GM20000 (cell line): ENCODE data around the gene TPST1.

Experiments used
- DNase-seq: peaks from one replicate; pipeline ENCODE4 v3.0.0; 2012; ENCODE audit warnings: low spot score
- TF ChIP-seq, protein P1 (sequence below): IDR thresholded peaks from 2 replicates; pipeline ENCODE4 v1.5.1; 2012; ENCODE audit warnings: mild to moderate bottlenecking, control low read depth; ENCODE audit errors: extremely low read depth, missing control alignments

The TPST1 gene

DNA sequence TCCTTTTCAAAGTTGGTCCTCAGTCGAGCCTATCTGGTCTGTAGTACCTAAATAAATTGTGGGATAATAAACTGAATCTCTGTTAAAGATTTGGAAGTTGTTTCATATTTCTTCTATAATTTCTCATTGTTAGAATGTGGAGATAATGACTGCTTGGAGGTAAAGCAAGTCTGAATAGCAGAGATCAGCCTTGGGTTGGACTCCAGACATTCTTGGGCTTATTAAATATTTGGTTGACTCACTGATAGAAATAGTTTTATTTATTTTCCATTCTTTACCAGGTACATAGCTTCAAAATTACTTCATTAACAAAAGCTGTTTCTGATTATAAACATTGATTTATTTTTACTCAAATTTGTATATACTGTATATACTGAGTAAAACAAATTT, 34.3 kb downstream of the TPST1 start:
- TF ChIP-seq, protein P1, sequence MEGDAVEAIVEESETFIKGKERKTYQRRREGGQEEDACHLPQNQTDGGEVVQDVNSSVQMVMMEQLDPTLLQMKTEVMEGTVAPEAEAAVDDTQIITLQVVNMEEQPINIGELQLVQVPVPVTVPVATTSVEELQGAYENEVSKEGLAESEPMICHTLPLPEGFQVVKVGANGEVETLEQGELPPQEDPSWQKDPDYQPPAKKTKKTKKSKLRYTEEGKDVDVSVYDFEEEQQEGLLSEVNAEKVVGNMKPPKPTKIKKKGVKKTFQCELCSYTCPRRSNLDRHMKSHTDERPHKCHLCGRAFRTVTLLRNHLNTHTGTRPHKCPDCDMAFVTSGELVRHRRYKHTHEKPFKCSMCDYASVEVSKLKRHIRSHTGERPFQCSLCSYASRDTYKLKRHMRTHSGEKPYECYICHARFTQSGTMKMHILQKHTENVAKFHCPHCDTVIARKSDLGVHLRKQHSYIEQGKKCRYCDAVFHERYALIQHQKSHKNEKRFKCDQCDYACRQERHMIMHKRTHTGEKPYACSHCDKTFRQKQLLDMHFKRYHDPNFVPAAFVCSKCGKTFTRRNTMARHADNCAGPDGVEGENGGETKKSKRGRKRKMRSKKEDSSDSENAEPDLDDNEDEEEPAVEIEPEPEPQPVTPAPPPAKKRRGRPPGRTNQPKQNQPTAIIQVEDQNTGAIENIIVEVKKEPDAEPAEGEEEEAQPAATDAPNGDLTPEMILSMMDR, result no peak
- DNase-seq, result no peak

DNA sequence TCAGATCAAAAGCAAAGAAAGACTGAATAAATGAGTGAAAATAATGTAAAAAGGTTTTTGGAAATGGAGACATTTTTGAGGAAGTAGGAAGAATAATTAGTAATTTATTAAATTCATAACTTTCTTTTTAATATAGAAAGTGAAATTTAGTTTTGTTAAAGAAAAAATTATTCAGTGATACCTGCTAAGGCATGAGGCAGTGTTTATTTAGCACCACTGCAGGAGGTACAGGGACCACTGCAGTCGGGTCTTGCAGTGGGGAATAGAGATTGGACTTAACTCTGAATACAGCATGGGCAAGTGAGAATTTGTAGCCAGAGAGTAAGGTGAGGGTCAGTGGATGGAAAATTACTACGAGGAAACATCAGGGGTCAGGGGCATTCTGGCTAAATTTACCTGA, 39.9 kb downstream of the TPST1 start:
- DNase-seq, result no peak
- TF ChIP-seq, protein P1, result no peak

DNA sequence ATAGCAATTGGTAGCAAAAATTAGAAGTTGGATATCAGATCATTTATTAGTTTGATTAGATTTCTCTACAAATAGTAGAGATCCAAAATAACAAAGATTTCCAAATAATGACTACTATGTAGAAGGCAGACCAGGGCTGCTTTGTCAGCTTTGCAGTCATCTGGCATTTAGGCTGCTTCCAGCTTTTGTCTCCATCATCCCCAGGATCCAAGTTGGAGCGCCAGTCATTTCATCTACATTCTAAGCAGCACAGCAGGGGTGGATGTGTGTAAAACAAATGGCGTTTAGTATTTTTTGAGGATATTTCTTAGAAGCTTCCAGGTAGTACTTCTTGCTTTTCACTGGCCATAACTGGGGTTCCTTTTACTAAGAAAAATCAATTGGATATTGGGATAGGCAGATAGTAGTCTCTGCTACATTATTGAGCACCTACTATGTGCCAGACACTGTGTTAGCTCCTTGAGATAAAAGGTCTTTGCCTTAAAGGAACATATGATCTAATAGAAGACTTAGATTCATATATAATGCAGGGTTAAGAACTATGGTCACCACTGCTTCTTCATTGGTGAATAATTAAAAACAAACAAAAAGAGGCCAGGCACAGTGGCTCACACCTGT, 41.5 kb downstream of the TPST1 start:
- no peak for DNase-seq
- TF ChIP-seq, protein P1, result no peak

DNA sequence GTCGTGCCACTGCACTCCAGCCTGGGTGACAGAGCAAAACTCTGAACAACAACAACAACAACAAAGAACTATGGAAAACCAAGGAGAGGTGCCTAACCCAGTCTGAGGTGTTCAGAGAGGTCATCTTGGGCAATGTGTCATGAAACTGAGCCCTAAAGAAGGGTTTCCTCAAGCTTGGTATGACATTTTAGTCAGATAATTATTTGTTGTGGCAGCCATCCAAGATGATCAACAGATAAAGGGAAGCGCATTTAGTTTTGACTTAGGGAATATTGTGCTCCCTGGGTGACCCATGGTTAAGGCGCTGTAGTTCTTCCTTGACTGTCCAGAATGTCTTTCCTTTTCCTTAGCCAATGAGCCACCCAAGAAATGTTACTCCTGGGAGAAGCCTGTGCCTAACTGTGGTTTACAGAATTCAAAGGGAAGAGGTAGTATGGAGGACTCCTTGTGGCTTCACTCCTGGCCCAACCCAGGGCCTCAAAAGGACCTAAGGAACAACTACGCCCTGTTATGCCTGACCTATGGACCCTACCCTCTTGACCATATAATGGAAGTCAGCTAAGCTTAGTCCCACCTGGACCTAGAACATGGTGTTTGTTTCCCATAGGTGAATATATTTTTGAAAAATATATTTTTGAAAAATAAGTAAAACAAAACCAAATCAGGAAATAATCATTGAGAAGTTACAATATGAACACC, 42.4 kb downstream of the TPST1 start:
- no peak for DNase-seq
- TF ChIP-seq, protein P1, result no peak

DNA sequence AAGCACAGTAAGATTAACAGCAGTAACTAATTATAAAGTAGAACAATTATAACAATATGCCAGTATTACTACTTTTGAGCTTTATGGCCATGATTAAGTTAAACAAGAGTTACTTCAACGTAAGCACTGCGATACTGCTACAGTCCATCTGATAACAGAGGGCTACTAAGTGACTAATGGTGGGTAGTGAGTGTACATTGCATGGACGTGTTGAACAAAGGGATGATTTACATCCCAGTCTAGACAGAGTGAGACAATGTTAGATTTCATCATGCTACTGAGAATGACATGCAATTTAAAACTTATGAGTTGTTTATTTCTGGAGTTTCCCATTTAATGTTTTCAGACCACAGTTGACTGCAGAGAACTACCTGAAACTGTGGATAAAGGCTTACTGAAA, 45.6 kb downstream of the TPST1 start:
- no peak for DNase-seq
- TF ChIP-seq, protein P1, result no peak

DNA sequence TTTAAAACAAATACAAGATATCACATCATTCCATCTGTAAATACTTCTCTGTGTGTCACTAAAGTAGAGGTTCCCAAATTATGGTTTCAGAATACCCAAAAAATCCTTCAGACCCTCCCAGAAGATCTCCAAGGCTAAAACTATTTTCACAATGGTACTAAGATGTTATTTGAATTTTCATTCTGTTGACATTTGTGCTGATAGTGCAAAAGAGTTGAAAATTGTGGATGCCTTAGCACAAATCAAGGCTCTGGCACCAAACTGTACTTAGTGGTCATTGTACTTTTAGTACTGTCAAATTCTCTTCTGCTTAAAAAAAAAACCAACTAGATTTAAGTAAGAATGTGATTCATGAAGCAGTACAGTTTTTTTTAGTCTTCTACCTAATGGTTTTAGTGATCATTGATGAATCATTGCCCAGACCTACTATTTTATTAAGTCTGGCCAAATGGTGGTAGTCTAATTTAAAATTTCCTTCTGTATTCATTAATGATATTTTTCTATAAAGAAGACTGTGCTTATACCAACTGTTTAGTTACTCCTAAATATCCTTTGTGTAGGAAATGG, 50.5 kb downstream of the TPST1 start:
- TF ChIP-seq, protein P1, result no peak
- no peak for DNase-seq

DNA sequence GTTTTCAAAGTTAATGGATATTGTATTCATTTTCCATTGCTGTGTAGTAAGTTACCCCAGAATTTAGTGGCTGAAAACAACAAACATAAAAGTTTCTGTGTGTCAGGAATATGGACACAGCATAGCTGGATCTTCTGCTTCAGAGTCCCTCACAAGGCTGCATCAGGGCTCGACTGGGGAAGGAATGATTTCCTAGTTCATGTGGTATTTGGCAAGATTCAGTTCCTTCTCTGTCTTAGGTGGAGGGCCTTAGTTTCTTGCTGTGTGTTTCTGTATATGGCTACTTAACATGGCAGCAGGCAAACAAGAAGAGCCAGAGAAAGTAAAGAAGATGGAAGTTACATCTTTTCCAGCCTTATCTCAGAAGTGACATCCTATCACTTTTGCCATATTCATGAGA, 51.1 kb downstream of the TPST1 start:
- TF ChIP-seq, protein P1, result no peak
- DNase-seq, result no peak
